GF-D8 (cell line): ENCODE data around the gene C16orf89.

ENCODE experiments used
- DNase-seq: peaks from one replicate; lab custom pipeline; 2025; lab: John Stamatoyannopoulos, UW

C16orf89 gene

GRCh38 chr16:5003828-5004227 lies 61.9 kb downstream of the C16orf89 start:
- DNase-seq: no peak

GRCh38 chr16:5003211-5003610 lies 62.5 kb downstream of the C16orf89 start:
- no peak for DNase-seq

GRCh38 chr16:5002699-5003143 lies 63.0 kb downstream of the C16orf89 start:
- DNase-seq: no peak

GRCh38 chr16:5001986-5002385 lies 63.8 kb downstream of the C16orf89 start:
- DNase-seq: no peak

GRCh38 chr16:5001571-5001970 lies 64.2 kb downstream of the C16orf89 start:
- DNase-seq: peak; percentile 22

- no peak for DNase-seq
Measured at GRCh38 chr16:5000573-5001001, 65.2 kb downstream of the C16orf89 start.

- DNase-seq: no peak
Measured at GRCh38 chr16:4994719-4995434, 70.9 kb downstream of the C16orf89 start.
